GM19328 (cell line): Measurements from ENCODE around the gene SLAMF6.

Experiments
- ATAC-seq: cut with Tn5 transposase; IDR thresholded peaks from one replicate; pipeline ENCODE4 v1.9.1; 2021; ENCODE audit warnings: mild to moderate bottlenecking, moderate library complexity; ENCODE audit not compliant: unreplicated experiment

Gene SLAMF6

GRCh38 chr1:160437432-160438316, 85.4 kb downstream of the SLAMF6 start:
- no peak for ATAC-seq

GRCh38 chr1:160436966-160437365, 86.1 kb downstream of the SLAMF6 start:
- no peak for ATAC-seq
